ENCODE data around the gene ASIC2.

ASIC2 gene

DNA sequence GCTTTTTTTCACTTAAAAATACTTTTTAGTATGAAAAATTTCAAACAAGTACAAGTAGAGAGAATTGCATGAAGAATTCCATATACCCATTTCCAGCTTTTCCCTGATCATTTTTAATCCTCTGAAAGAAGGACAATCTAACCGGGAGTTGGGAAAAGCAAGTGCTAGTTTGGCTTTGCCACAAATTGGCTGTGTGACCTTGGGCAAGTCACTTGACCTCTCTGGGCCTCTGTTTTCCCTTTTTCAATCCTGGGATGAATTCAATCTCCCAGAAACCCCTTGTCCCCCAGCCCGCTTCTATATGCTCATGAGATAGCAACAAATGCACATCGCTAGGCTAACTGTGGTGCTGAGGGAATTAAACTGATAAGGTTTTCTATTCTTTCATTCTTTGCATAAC lies 49.4 kb downstream of the ASIC2 start:
- no peak for DNase-seq (ENCODE audit: low spot score)

GRCh38 chr17:33242375-33243124 lies 50.5 kb downstream of the ASIC2 start:
- no peak for DNase-seq (ENCODE audit: low spot score)

GRCh38 chr17:33241390-33241789 lies 51.7 kb downstream of the ASIC2 start:
- peak; percentile 46 for DNase-seq (ENCODE audit: low spot score)

GRCh38 chr17:33240362-33240761 lies 52.7 kb downstream of the ASIC2 start:
- no peak for DNase-seq (ENCODE audit: low spot score)

- no peak for DNase-seq (ENCODE audit: low spot score)
These were observed 53.4 kb downstream of the ASIC2 start for GRCh38 chr17:33239702-33240101.

- peak; percentile 89 for DNase-seq (ENCODE audit: low spot score)
These were observed 58.0 kb downstream of the ASIC2 start for GRCh38 chr17:33234930-33235685.

- DNase-seq (ENCODE audit: low spot score): no peak
These were observed 58.9 kb downstream of the ASIC2 start for GRCh38 chr17:33234233-33234632.

- peak; percentile 34 for DNase-seq (ENCODE audit: low spot score)
These were observed 59.3 kb downstream of the ASIC2 start for GRCh38 chr17:33233811-33234177.

DNA sequence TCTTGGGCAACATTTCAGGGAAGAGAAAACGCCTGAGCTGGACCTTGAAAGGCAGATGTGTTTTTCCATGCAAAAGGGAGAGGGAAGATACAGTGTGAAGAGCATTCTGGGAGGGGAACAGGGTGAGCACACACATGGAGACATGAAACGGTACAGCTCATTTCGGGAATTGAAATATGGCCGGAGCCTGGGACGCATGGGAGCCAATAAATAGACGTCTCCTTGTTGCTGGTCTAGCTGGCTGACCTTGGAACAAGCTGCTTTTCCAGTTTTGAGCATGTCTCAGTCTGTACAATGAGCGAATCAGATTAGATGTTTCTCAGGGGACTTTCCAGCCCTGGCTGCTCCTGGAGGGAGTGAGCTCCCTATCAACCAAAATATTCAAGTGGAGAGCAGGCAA lies 63.6 kb downstream of the ASIC2 start:
- DNase-seq (ENCODE audit: low spot score): no peak

DNA sequence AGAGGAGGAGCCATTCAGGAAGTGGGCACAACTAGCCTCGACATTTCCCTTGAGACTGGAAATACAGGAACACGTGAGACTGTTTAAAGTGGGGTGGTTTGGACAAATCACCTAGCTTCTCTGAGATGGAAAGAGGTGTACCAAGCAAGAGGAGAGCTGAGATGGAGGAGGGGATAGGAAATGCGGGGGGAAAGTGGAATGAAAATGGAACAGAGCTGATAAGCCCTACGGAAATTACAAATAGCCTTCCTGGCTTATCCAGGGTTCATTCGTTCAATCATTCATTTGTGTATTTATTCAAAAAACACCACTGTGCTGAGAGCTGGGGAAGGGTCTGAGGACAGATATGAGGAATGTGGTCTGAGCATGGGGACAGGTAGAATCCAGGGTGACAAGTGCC lies 64.1 kb downstream of the ASIC2 start:
- DNase-seq (ENCODE audit: low spot score): no peak

DNA sequence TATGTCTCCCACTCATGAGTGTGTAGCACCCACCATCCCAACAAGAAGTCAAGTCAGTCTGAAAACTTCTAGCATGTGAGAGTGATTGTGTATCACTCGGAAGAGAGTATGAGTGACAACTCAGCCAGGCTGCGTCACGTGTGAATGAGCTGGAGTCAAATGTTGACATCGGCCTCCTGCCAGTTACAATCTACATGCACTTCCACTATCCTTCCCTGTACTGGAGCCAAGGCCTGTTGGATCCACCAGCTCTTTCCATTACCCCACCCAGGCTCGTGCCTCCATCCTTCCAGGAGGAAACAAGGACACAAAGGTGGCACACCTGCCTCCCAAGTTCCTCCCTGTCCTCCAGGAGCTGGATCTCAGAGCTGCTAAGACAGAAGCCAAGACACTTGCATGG lies 64.5 kb downstream of the ASIC2 start:
- no peak for DNase-seq (ENCODE audit: low spot score)

GRCh38 chr17:33227911-33228310 lies 65.2 kb downstream of the ASIC2 start:
- no peak for DNase-seq (ENCODE audit: low spot score)

DNA sequence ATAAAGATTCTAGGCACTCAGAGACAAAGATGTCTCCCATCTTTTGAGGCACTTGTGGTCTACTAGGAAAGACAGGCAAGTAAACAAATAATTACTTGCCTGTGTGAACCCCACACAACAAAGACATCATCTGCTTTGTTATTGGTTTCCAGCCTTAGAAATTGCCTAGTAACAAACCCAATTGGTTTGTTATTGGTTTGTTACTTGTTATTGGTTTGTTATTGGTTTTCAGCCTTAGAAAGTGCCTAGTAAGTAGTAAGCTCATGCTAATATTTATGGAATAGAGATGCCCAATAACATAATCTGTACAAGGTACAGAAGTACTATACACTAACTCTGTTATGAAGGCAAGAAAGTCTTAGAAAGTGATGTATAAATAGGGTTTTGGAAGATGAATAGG lies 67.1 kb downstream of the ASIC2 start:
- no peak for DNase-seq (ENCODE audit: low spot score)

DNA sequence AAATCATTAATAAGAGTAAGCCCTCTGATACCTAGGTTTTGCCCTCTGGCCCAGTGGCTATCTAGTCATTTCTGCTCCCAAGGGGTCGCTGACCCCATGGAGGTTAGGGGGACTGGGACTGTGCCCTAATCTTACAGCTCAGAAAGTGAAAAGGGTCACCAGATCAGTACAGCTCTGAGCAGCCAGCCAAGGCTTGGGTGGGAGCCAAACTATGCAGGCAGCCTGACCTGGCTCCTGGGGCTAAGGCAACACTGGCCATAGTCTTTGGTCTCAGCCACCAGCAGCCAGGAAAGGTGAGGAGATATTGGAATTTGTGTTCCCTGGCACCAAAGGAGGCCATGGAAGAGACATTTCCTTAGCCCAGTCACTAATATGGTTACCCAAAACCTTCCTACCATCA lies 67.6 kb downstream of the ASIC2 start:
- no peak for DNase-seq (ENCODE audit: low spot score)

DNA sequence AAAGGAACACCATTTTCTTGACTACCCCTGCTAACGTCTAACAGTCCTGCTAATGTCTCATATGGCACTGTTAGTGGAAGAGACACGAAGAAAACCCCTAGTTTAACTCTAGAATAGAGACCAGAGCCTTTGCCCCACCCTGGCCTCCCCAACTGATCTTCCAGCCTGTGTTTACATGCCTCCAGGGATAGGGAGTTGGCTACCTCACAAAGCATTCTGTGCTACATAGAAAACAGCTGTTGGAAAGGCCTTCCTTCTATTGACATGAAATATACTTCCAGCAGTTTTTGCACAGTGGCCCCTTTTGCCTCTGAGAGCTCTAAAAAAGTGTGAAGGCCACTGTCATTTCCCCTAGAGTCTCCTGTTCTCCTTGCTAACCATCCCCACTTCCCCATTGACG lies 73.1 kb downstream of the ASIC2 start:
- no peak for DNase-seq (ENCODE audit: low spot score)

GRCh38 chr17:33218698-33219601 lies 74.1 kb downstream of the ASIC2 start:
- no peak for DNase-seq (ENCODE audit: low spot score)

DNA sequence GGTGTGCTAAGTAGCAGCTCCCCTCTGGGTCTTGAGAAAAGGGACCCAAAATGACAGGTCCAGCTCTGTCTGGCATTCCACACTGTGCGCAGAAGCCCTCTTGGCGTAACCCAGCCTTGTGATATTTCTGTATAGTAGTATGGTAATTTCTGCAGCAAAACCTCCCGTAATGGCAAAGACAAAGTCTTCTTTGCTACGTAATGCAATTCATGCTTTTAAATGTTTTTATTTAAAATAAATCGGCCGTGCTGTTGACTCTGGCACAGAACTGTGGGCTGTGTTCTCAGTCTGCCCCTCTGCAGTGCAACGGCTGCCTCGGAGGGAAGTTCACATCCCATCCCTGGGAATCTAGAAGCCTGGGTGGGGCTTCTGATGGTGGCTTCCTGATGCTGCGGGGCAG lies 75.2 kb downstream of the ASIC2 start:
- no peak for DNase-seq (ENCODE audit: low spot score)

DNA sequence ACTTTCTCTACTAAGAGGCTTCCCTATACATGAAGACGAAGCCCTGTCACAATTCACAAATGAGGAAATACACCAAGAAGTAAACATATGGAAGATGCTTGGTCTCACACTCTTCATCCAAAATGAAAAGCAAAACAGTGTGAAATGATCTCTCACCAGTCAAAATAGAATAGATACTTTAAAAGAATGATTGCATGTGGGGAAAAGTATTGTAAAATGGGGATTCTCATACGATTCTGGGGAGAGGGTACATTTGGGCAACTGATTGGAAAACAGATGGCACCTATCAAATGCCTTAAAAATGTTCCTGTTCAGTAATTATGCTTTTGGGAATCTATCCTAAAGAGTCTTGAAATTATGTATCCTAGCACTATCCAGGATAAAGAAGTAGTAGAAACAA lies 78.1 kb downstream of the ASIC2 start:
- no peak for DNase-seq (ENCODE audit: low spot score)

DNA sequence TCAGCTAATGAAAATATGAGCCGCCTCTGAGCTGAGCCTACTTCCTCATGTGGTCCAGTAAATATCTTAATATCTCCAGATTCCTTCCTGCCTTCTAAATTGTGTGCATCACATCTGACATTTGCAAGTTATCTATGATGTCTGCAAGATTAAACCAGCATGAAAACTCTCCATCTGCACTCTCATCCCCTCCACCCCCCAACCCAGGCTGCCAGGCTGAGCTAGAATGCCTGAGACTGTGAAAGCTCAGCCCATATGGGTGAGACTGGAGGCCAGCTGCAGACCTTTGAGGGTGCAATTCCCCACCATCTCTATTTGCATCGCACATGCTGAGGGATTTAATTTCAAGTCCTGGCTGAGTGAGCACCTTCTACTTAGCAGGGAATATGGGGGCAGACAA lies 82.8 kb downstream of the ASIC2 start:
- DNase-seq (ENCODE audit: low spot score): no peak

GRCh38 chr17:33209671-33210070 lies 83.4 kb downstream of the ASIC2 start:
- DNase-seq (ENCODE audit: low spot score): peak; percentile 83

- DNase-seq (ENCODE audit: low spot score): no peak
These were observed 85.9 kb downstream of the ASIC2 start for GRCh38 chr17:33207231-33207630.

GRCh38 chr17:33205552-33205951 lies 87.5 kb downstream of the ASIC2 start:
- no peak for DNase-seq (ENCODE audit: low spot score)

GRCh38 chr17:33204701-33205100 lies 88.4 kb downstream of the ASIC2 start:
- no peak for DNase-seq (ENCODE audit: low spot score)

Data from kidney tubule cell (primary cell).